Neural progenitor cell (in vitro differentiated cells): ENCODE measurements around the gene GCK.

Source experiments
- CTCF ChIP-seq: fragments of 200-600 bp; sonication (generic); IDR thresholded peaks from 2 replicates; pipeline ENCODE4 v1.5.1; 2017; ENCODE audit warnings: antibody characterized with exemption, mild to moderate bottlenecking
- EZH2 ChIP-seq: fragments of 200-600 bp; sonication (generic); IDR thresholded peaks from 2 replicates; pipeline ENCODE4 v1.6.1; 2017; ENCODE audit warnings: antibody characterized with exemption, mild to moderate bottlenecking, moderate library complexity
- EZH2phosphoT487 ChIP-seq: fragments of 200-600 bp; sonication (generic); IDR thresholded peaks from 2 replicates; pipeline ENCODE4 v1.6.1; 2017; ENCODE audit warnings: antibody characterized with exemption

DNA sequence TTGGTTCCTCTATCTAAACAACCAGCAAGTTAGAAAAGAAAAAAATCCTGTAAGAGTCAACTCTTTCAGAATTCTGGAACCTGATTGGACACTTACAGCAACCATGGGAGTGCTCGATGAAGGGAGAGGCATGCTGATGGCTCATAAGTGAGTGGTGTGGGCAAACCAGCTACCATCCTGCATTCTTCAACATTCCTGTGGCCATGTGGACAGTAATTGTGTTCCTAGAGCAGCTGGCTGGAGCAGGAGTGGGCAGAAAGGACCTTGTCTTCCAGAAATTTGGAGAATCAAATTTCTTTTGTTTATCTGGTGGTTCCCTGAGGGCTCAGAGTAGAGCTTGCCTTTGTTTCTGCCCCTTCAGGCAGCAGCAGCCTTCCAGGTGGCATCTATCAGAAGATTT, 25.6 kb downstream of the GCK start:
- TF ChIP-seq CTCF: no peak
- no peak for TF ChIP-seq EZH2
- no peak for TF ChIP-seq EZH2phosphoT487
